ENCODE results near the gene CTNNAL1.

Gene CTNNAL1

GRCh38 chr9:109043578-109043977, 30.3 kb upstream of the CTNNAL1 start:
- H3K9ac ChIP-seq = no peak overlapping the region
- no peak overlapping the region for H3K4me3 ChIP-seq
- H3K4me2 ChIP-seq = no peak overlapping the region
- H3K27me3 ChIP-seq = no peaks in the 10 kb centered on the region
- H3K36me3 ChIP-seq = peaks cover 97% of the 10 kb centered on the region
- H3K4me1 ChIP-seq = no peaks in the 10 kb centered on the region
- H4K20me1 ChIP-seq = no peaks in the 10 kb centered on the region
- H3K27ac ChIP-seq = no peak overlapping the region
- no peak for TF ChIP-seq Cebpa-rat (IDR thresholded peaks at IDR 0.05)
- H3K9me3 ChIP-seq = no peaks in the 10 kb centered on the region; the same call in 1 of the 2 replicates

GRCh38 chr9:109040571-109040970, 27.3 kb upstream of the CTNNAL1 start:
- H3K4me1 ChIP-seq = no peaks in the 10 kb centered on the region
- no peak overlapping the region for H3K27ac ChIP-seq
- no peaks in the 10 kb centered on the region; the same call in 1 of the 2 replicates for H3K9me3 ChIP-seq
- H3K36me3 ChIP-seq = peaks cover 96% of the 10 kb centered on the region
- no peak overlapping the region for H3K9ac ChIP-seq
- no peak for TF ChIP-seq Cebpa-rat (IDR thresholded peaks at IDR 0.05)
- no peak overlapping the region for H3K4me3 ChIP-seq
- H4K20me1 ChIP-seq = no peaks in the 10 kb centered on the region
- no peaks in the 10 kb centered on the region for H3K27me3 ChIP-seq
- no peak overlapping the region for H3K4me2 ChIP-seq

GRCh38 chr9:109039539-109039938, 26.2 kb upstream of the CTNNAL1 start:
- TF ChIP-seq Cebpa-rat (IDR thresholded peaks at IDR 0.05) = no peak
- no peak overlapping the region for H3K4me3 ChIP-seq
- H3K9me3 ChIP-seq = no peaks in the 10 kb centered on the region; the same call in 1 of the 2 replicates
- H3K9ac ChIP-seq = no peak overlapping the region
- H3K36me3 ChIP-seq = peaks cover 96% of the 10 kb centered on the region
- H3K27me3 ChIP-seq = no peaks in the 10 kb centered on the region
- H3K27ac ChIP-seq = no peak overlapping the region
- no peak overlapping the region for H3K4me2 ChIP-seq
- no peaks in the 10 kb centered on the region for H3K4me1 ChIP-seq
- no peaks in the 10 kb centered on the region for H4K20me1 ChIP-seq

- no peaks in the 10 kb centered on the region for H3K4me1 ChIP-seq
- H3K4me3 ChIP-seq = no peak overlapping the region
- H3K36me3 ChIP-seq = peaks cover 96% of the 10 kb centered on the region
- H4K20me1 ChIP-seq = no peaks in the 10 kb centered on the region
- no peak overlapping the region for H3K9ac ChIP-seq
- H3K27ac ChIP-seq = no peak overlapping the region
- H3K4me2 ChIP-seq = no peak overlapping the region
- no peak for TF ChIP-seq Cebpa-rat (IDR thresholded peaks at IDR 0.05)
- H3K27me3 ChIP-seq = no peaks in the 10 kb centered on the region
- H3K9me3 ChIP-seq = no peaks in the 10 kb centered on the region; the same call in 1 of the 2 replicates
Observed at GRCh38 chr9:109037946-109038715, 24.8 kb upstream of the CTNNAL1 start.

GRCh38 chr9:109036744-109037680, 23.7 kb upstream of the CTNNAL1 start:
- H3K36me3 ChIP-seq = peaks cover 96% of the 10 kb centered on the region

GRCh38 chr9:109035684-109036423, 22.6 kb upstream of the CTNNAL1 start:
- Histone ChIP-seq H3K4me3 (no peak overlapping the region), H3K4me2 (no peak overlapping the region), H3K9ac (no peak overlapping the region), H3K27ac (no peak overlapping the region), H3K9me3 (no peaks in the 10 kb centered on the region), H3K4me1 (no peaks in the 10 kb centered on the region), H4K20me1 (no peaks in the 10 kb centered on the region), H3K27me3 (no peaks in the 10 kb centered on the region), H3K36me3 (peaks cover 95% of the 10 kb centered on the region)
- TF ChIP-seq Cebpa-rat (IDR thresholded peaks at IDR 0.05) = no peak

More at GRCh38 chr9:109036744-109037680, 23.7 kb upstream of the CTNNAL1 start:
- H4K20me1 ChIP-seq = no peaks in the 10 kb centered on the region
- no peaks in the 10 kb centered on the region for H3K4me1 ChIP-seq
- no peaks in the 10 kb centered on the region for H3K9me3 ChIP-seq
- H3K4me2 ChIP-seq = no peak overlapping the region
- no peak overlapping the region for H3K27ac ChIP-seq
- no peak for TF ChIP-seq Cebpa-rat (IDR thresholded peaks at IDR 0.05)
- no peaks in the 10 kb centered on the region for H3K27me3 ChIP-seq
- H3K9ac ChIP-seq = no peak overlapping the region
- H3K4me3 ChIP-seq = no peak overlapping the region

- Histone ChIP-seq H3K4me1 (no peaks in the 10 kb centered on the region), H3K9ac (no peak overlapping the region), H4K20me1 (no peaks in the 10 kb centered on the region), H3K4me3 (no peak overlapping the region), H3K27me3 (no peaks in the 10 kb centered on the region), H3K9me3 (no peaks in the 10 kb centered on the region), H3K27ac (no peak overlapping the region), H3K4me2 (no peak overlapping the region), H3K36me3 (peaks cover 88% of the 10 kb centered on the region)
- TF ChIP-seq Cebpa-rat (IDR thresholded peaks at IDR 0.05) = no peak
Observed at GRCh38 chr9:109033941-109034700, 20.8 kb upstream of the CTNNAL1 start.

- TF ChIP-seq Cebpa-rat (IDR thresholded peaks at IDR 0.05) = no peak
- 0 out of 2 replicates have a peak, but pooled peaks cover 3% of the 10 kb centered on the region for H4K20me1 ChIP-seq
- H3K9me3 ChIP-seq = no peaks in the 10 kb centered on the region
- peaks cover 90% of the 10 kb centered on the region for H3K36me3 ChIP-seq
- no peak overlapping the region for H3K4me2 ChIP-seq
- H3K9ac ChIP-seq = no peak overlapping the region
- no peak overlapping the region for H3K27ac ChIP-seq
- no peaks in the 10 kb centered on the region for H3K27me3 ChIP-seq
- no peaks in the 10 kb centered on the region for H3K4me1 ChIP-seq
- no peak overlapping the region for H3K4me3 ChIP-seq
Observed at GRCh38 chr9:109031241-109031640, 17.9 kb upstream of the CTNNAL1 start.

- H3K4me1 ChIP-seq = no peaks in the 10 kb centered on the region
- H3K27me3 ChIP-seq = no peaks in the 10 kb centered on the region
- no peak overlapping the region for H3K27ac ChIP-seq
- no peak overlapping the region for H3K4me2 ChIP-seq
- H3K4me3 ChIP-seq = no peak overlapping the region
- no peak overlapping the region for H3K9ac ChIP-seq
- H3K36me3 ChIP-seq = peaks cover 90% of the 10 kb centered on the region
- no peak for TF ChIP-seq Cebpa-rat (IDR thresholded peaks at IDR 0.05)
- 0 out of 2 replicates have a peak, but pooled peaks cover 7% of the 10 kb centered on the region for H4K20me1 ChIP-seq
- H3K9me3 ChIP-seq = no peaks in the 10 kb centered on the region
Observed at GRCh38 chr9:109030426-109030825, 17.1 kb upstream of the CTNNAL1 start.

Data from BLaER1 (cell line).